ENCODE data around the gene PLGRKT.
"Not testable (repeated sequence)": the region's sequence is repeated elsewhere in the genome, so short reads cannot be mapped to it uniquely, and the experiment has no call there.

PLGRKT gene

DNA sequence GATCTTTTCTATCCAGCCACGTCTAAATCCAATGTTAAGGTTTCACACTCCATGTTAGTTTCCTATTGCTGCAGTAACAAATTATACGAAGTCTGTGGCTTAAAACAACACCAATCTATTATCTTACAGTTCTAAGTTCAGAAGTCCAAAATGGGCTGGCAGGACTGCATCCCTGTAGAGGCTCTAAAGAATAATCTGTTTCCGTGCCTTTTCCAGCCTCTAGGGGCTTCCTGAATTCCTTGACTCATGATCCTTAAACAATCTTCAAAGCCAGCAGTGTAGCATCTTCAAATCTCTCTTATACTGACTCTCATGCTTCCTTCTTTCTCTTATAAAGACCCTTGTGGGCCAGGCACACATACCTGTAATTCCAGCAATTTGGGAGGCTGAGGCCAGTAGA lies 6.8 kb downstream of the PLGRKT start:
- DNase-seq (ENCODE audit: low read depth): no peak

DNA sequence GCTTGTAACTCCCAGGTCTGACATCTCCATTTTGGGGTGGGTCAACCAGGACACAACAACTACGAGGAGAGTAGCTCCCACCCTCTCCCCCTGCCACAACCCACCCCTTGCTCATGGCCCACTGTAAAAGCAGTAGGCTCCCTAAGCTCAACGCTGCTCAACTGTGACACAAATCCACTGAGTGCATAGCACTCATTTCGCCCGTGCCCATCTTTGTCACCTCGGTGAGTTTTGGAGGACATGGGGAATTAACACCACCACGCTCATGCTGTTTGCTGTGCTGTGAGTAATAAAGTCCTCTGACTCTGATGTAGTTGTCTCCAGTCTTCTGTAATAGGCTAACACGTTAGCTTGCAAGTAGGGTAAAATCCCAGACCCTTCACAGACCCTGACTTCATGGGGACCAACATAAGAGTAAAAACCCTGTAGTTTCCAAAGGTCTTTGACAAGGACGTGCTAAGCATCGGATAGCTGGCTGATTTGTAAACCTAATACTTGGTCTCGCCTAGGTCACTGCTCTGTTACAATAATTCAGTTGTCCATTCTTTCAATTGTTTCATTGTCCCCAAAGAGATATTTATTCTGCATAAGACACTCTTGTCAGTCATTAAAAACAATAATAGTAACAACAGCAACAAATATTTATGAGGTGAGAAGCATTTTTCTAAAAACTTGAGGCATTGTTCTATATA lies 7.7 kb downstream of the PLGRKT start:
- no peak for DNase-seq (ENCODE audit: low read depth)

DNA sequence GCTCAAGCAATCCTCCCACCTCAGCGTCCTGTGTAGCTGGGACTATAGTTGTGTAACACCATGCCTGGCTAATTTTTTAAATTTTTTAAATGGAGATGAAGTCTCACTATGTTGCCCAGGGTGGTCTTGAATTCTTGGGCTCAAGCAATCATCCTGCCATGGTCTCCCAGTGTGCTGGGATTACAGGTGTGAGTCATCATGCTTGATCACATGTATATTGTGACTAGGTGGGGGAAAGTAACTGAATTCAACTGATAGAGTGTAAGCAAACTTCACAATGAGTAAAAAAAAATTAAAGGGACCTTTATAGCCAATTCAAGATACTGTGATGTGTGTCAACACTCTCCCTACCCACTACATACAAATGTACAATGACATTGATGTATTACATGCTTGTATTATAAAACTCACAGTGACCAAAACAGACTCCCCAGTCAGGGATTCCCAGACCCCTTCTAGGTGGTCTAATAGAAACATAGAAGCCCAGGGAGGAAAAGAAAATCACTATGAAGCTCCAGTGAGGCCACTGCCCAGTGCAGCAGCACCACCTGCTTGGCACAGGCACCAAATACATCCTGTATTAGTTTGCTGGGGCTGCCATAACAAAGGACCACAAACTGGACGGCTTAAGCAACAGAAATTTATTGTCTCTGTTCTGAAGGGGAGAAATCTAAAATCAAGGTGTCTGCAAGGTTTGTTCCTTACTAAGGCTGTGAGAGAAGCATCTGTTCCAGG lies 8.8 kb downstream of the PLGRKT start:
- DNase-seq (ENCODE audit: low read depth): no peak

DNA sequence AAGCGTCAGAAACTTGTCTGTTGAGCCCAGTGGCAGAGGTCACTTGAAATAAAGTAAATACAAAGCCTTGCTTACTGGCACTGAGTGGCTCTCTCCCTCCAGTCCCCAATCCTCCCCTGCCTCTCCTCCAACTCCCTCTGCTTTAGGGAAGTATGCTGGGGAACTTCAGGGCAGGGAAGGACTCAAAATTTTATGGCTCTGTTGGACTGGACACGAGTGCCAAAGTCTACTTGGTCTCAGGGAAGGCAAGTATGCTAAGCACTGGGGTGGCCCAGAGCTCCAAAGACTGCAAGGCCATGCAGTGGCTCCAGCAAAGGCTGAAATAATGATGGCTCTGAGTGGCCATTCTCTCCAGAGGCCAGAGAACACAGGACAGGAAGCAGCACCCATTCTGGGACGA lies 9.6 kb downstream of the PLGRKT start:
- DNase-seq (ENCODE audit: low read depth): no peak

DNA sequence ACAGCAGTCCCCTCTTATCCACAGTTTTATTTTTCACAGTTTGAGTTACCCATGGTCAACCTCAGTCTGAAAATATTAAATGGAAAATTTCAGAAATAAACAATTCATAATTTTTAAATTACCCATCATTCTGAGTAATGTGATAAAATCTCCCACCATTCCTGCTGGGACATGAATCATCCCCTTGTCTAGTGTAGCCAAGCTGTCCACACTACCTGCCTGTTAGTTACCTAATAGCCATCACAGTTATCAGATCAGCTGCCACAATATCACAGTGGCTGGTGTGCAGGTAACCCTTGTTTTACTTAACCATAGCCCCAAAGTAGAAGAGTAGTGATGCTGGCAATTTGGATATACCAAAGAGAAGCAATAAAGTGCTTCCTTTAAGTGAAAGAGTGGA lies 10.7 kb downstream of the PLGRKT start:
- DNase-seq (ENCODE audit: low read depth): no peak

DNA sequence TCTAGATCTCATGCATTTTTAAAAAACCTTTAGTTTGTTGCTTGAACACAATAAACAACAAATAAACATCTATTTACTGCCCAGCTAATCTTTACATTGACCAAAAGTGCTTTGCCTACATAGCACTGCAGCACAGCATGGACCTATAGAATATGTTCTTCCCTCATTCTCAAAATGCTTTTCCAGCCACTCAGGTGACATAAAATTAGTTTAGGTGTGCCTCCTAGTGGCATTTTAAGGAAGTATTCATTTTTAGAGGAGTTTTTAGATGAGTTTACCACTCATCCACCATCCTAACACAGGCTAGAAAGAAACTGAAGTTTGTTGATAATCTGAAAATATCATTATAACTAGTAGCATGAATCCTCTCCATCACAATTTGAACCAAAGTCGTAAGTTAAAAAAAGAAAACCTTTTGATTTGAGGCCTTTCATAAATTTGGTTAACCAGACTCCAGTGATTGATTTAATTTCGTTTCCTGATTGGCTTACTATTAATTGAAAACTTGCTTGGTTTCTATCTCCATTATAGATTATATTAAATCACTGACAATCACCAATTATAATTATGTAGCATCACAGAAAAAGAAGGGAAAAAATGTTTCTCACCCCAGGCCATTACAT lies 12.6 kb downstream of the PLGRKT start:
- no peak for DNase-seq (ENCODE audit: low read depth)

DNA sequence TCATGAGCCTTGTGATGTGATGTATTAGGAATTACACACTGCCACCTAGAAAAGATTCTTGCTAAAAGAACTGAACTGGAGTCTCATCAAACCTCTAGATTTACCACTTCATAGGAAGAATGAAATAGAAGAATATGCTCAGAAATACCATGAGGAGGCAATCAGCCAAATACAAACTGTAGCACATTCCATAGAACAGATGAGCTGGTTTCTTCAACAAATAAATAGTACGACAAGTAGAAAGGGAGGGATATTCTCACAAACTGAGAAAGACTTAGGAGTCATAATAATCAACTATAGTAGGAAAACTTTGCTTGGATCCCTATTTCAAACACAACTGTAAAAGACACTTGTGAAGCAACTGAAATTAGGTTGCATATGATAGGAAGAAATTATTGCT lies 15.4 kb downstream of the PLGRKT start:
- no peak for DNase-seq (ENCODE audit: low read depth)

DNA sequence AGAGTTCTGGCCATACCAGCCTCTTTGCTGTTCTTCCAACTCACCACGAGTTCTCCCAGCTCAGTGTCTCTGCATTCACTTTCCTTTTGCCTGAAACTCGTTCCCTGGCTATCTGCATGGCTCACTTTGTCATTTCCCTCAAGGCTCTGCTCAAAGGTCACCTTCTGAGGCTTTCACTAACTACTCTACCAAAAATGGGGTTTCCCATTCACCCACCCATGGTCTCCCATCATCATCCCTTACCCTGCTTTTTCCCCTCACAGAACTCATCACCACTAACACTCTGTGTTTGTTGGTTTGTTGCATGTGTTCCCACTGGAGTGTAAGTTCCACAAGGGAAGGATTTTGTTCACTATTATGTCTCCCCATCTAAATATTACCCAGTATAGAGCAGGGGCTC lies 16.6 kb downstream of the PLGRKT start:
- DNase-seq (ENCODE audit: low read depth): no peak

DNA sequence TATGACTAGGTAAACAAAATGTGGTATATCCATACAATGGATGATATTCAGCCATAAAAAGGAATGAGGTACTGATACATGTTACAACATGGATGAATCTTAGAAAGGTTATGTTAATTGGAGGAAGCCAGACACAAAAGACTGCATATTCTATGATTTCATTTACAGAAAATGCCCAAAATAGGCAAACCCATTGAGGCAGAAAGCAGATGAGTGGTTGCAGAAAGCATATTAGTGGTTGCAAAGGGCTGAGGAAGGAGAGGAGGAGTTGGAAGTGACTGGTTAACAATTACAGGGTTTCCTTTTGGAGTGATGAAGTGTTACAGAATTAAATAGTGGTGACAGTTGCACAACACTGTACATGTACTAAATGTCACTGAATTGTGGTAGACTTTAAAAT lies 17.7 kb downstream of the PLGRKT start:
- no peak for DNase-seq (ENCODE audit: low read depth)

DNA sequence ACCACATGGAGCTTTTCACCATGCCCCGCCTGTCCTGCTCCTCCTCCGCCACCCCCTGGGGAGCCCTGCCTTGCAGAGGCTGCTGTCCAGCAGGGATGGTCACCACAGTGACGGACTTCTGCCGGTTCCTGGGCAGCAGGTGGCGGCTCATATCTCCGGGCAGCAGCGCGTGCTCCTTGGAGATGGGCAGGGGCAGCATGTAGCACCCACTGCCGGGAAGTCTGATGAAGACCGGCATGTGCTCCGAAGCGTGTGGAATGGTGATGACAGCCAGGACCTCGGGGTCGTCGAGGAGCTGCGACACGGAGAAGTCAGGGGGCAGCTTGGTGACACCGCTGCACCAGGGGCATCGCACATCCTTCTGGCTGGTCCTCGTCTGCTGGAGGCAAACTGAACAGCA lies 19.2 kb downstream of the PLGRKT start:
- no peak for DNase-seq (ENCODE audit: low read depth)

DNA sequence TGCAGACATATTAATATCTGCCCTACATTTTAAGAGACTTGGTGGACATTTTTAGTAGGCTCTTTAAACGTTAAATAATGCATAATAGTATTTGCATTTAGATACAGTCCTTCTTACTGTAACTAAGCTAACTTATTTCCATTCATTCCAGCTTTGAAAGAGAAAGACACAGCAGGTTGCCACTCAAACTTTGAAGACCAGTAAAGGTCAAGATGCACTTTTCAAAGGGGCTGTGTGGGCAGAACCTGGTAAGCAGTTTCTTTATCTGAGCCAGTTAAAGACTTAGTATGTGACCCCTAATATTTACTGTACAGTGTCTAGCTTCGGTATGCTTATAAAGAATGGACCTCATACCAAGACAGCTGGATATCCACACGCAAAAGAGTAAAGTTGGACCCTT lies 20.8 kb downstream of the PLGRKT start:
- no peak for DNase-seq (ENCODE audit: low read depth)

DNA sequence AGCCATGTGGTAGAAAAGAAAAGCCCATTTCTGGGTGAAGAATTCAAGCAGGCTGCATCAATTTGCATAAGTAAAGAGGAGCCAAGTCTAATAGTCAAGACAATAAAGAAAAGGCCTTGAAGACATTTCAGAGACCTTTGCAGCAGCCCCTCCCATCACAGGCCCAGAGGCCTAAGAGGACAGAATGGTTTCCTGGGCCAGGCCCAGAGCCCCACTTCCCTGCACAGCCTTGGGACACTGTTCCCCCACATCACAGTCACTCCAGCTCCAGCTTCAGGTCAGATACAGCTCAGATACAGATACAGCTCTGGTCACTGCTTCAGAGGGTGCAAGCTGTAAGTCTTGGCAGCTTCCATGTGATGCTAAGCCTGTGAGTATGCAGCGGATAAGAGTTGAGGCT lies 29.1 kb downstream of the PLGRKT start:
- DNase-seq (ENCODE audit: low read depth): no peak

DNA sequence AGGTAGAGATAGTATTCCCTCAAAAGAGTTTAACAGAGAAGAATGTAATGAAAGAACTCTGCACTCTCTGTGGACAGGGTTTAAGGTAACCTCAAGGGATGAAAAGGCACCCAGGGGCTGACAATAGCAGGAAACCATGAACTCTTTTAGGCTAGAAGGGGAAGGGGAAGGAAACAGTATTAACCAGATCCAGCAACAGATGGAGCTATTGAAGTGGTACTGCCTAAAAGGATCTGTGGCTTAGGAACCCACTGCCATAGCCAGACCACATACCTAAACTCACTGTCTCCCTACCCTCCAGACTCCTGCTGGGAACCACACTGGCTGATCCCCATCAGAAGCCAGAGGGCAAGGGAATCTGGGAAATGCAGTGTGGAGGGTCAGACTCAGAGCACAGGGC lies 35.5 kb downstream of the PLGRKT start:
- no peak for DNase-seq (ENCODE audit: low read depth)

DNA sequence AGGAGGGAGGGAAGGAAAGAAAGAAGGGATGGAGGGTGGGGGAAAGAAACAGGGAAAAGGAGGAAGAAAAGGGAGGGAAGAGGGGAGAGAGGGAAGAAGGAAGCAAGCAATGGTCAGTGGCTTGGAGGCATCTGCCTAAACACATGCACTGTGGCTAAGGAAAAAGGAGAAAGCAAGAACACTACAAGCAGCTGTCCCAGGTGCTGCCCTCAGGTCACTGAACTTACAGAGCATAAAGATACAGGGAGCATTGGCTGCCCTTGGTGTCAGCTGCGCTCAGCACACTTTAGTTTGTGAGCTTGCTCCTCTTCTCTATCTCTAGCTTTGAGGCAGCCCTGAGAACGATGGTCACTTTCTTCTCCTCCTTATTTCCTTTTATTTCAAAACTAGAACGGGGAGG lies 40.2 kb downstream of the PLGRKT start:
- not testable (repeated sequence) for DNase-seq (ENCODE audit: low read depth)

DNA sequence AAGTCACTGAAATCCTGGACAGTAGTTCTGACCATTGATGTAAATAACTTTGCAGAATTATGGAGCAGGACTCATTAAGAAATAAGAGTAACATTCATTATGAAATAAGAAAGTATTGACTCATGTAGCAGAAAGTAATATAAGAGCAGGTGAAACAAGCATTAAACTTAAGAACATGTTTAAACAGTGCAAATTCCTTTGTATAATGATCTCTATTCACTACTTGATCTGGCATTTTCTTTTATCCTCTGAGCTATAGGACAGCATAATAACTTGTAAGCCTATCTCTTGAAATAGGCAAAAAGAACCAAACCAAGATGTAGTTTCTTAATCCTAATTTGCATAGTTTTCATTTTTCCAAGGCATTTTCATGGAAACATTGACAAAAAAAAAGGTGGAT lies 42.3 kb downstream of the PLGRKT start:
- no peak for DNase-seq (ENCODE audit: low read depth)

DNA sequence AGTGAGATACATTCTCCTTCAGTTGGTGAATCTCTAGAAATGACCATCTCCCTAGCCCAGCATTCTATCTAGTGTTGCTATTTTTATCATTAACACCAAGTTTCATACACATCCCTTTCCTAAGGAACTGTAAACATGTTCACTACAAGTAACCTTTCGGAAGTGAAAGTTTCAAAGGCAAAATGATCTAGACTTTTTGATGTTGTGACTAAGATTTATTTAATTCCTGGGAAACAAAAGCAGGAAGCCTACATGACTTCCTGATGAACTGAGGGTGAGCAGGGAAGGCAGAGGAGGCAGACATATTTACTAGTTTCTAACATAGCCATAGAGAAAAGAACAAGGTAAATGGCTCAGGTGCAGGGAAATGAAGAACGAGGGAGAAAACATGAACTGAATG lies 43.7 kb downstream of the PLGRKT start:
- DNase-seq (ENCODE audit: low read depth): not testable (repeated sequence)

DNA sequence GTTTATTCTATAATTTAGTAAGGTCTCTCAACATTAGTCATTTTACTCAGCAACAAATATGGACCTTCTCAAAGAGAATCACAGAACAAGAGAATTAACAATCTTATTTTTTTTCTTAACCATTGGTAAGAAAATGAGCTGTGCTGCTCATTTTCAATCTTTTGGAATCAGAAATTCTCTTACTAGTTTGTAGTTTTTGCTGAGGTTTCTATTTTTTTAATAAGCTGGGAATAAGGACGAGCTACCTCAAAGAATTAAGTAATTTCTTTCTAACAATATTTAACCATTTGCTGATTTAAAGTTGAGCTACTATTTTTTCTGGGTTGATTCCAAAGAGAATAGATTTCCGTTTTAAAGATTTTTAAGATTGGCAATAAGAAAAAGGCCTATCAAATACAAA lies 44.2 kb downstream of the PLGRKT start:
- DNase-seq (ENCODE audit: low read depth): no peak

DNA sequence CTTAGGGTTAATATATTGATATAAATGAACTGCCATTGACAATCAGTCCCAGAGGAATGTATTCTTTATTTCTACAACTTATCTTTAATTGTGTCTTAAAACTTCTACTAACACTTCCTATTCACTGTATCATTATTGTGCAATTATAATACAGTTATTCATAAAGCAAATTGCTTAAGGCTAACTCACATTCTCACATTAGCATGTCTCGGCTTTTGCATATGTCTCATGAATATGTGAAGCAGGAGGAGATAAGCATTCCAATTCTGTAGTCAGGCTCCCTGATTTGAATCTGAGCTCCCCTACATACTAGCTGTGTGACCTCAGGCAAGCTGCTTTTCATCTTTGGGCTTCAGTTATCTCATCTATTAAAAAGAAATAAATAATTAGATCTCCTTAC lies 45.4 kb downstream of the PLGRKT start:
- DNase-seq (ENCODE audit: low read depth): no peak

DNA sequence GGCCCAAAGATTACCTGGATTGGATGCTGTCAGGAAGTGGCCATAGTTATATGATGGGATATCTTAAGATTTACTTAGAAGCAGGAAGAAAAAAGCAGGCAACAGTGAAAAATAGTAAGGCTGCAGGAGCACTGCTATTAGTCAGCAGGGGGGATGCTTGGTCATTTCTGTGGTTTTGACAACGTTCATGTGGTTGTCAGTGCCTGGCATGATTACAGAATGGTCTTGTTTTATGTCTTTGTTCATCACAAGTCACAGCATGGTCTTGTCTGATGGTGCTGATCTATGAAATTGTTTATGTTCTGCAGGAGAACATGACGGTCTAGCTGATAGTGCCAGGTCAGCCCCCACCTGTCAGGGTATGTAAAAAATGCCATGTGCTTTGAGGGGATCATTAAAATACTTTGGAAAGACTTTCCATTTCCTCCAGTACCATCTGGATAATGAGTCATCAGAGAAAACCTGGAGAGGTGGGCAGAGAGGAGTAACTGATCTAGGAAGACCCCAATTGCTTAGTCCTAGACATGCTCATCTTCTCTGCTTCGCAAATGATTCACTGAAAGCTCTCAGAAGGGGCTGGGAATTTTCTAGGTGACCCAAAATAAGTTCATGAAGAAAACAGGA lies 48.5 kb downstream of the PLGRKT start:
- no peak for DNase-seq (ENCODE audit: low read depth)

DNA sequence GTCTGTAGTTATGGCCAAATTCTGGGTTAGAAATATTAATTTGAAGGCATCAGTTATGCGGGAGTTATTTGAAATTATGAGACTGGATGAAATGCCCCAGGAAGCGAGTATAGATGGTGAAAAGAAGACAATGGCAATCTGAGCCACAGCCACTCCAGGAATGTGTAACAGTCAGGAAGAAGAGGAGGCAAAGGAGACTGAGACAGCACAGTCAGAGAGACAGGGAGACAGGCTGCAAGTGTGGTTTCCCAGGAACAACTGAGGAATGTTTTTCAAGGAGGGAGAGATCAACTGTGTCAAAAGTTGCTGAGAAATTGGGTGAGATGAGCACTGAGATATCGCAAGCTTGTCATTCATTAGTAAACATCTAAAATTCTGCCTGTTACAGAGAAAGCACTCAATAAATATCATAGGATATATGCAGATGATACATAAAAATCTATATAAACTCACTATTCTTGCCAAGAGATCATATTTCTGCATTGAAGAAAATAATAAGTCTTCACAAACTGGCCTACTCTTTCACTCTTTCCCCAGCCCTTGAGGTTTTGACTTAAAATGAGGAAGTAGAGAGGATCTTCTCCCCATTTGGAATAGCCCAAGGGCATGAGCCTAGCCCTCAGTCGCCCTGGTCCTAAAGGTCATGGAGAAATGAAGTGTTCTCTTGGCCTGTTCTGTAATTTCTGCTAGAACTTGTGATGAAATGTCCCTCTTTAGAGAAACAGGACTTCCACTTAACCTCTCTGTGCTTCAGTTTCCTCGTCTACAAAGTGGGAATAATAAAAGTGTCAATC lies 49.5 kb downstream of the PLGRKT start:
- DNase-seq (ENCODE audit: low read depth): no peak

DNA sequence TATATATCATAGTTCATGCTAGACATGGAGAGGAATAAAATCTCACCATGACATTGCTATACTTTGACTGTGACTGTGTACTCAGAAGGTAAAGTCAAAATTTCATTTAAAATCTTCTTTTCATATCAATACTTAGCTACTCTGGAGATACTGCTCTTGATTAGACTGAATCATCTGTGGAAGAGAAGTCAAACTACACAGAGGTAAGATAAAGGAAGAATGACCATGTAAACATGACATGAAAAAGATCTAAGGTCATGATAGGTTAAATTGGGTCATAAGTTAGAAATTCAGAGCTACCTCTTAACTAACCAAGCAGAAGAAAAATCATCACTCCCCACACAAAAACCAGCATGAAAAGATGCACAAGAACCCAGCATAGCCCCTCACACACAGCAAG lies 53.3 kb downstream of the PLGRKT start:
- no peak for DNase-seq (ENCODE audit: low read depth)

DNA sequence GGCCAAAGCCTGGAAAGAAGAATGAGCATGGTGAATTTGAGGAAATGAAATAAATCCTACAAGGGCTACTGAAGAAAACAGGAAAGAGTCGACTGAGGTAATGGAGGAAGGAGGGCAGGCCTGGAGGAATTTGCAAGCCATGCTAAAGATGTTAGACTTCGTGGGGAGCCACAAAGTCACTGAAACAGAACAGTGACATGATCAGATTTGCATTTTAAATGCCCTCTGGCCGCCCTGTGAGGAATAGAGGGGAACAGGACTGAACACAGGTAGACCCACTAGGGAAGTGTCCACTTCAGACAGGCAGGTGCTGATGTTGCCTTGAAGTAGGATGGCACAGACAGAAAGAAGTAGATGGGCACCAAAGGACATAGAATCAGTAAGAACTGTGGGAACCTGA lies 55.2 kb downstream of the PLGRKT start:
- no peak for DNase-seq (ENCODE audit: low read depth)

All from CMK (cell line).